Stimulated activated CD8-positive, alpha-beta memory T cell treated with anti-CD3 and anti-CD28 coated beads, Interleukin-4, amount 100 ng/mL, for 1 hour (primary cell): ENCODE results near the gene INAFM1.

Experiments used
- DNase-seq, 2 donors: peaks; one replicate each; pipeline ENCODE4 v3.0.0-alpha.2; 2020; ENCODE audit warnings: low read depth in 2 of 2, low spot score in 1 of 2

The INAFM1 gene

DNA sequence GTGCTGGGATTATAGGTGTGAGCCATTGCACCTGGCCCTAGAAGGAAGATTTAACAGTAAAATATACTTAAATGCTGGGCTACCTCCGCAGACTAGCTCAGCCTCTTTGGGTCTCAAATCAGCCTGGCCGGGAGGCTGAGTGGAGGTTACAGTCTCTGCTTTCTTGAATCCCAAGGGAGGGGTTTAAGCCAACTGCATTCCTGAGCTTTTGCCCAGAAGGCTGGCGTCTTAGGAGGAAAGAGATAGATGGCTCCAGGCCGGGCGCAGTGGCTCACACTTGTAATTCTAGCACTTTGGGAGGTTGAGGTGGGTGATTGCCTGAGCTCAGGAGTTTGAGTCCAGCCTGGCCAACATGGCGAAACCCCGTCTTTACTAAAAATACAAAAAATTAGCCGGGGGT lies 34.4 kb downstream of the INAFM1 start:
- no peak for DNase-seq

DNA sequence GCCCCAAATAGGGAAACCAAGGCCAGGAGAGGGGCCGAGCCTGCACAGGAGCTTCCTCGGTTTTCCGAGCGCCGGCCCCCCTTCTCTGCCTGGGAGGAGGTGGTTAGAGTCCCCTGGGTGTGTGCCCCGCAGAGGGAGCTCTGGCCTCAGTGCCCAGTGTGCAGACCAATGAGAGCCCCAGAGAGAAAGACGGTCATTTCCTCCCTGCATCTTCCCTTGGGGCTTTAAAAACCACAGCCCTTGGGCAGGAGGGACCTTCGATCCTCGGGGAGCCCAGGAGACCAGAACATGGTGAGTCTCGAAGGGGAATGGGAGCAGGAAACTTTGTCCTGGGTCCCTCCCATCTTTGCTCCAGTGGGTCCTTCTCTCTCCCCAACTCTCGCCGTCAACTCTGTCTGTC lies 34.9 kb downstream of the INAFM1 start, which contains the start of gene C5AR1:
Gene C5AR1, plus strand, starts transcription at position 254 of the 400 bp plus-strand sequence. Its CDS starts 35 bp downstream, at position 289.
- DNase-seq, result no peak

DNA sequence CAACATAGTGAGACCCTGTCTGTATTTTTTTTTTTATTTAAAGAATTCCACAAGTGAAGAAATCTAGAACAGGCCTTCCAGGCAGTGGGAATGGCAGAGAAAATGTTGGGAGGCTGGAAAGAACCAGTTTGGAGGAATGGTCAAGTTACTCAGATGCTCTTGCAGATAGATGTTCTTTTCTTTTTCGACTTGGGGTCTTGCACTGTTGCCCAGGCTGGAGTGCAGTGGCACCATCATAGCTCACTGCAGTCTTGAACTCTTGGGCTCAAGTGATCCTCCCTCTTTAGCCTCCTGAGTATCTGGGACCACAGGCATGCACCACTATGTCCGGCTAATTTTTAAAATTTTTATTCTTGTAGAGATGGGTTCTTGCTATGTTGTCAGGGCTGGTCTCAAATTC lies 35.6 kb downstream of the INAFM1 start:
- DNase-seq, result no peak

DNA sequence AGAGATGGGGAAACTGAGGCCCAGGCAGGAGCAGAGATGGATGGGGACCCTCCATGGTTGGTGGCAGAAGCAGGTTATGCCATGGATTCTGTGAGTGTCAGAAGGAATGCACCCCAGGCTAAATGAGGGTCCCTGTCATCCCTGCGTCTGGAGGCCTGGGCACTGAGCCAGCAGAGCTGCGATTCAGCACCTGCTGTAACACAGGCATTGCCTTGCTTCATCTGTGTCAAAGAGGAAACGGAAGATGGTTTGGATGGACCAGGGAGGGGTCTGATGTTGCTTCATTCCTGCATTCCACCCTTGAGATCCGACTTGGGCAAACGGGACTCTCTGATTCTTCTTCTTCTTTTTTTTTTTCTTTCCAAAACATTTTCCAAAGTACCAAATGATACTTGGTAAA lies 36.1 kb downstream of the INAFM1 start:
- no peak for DNase-seq

DNA sequence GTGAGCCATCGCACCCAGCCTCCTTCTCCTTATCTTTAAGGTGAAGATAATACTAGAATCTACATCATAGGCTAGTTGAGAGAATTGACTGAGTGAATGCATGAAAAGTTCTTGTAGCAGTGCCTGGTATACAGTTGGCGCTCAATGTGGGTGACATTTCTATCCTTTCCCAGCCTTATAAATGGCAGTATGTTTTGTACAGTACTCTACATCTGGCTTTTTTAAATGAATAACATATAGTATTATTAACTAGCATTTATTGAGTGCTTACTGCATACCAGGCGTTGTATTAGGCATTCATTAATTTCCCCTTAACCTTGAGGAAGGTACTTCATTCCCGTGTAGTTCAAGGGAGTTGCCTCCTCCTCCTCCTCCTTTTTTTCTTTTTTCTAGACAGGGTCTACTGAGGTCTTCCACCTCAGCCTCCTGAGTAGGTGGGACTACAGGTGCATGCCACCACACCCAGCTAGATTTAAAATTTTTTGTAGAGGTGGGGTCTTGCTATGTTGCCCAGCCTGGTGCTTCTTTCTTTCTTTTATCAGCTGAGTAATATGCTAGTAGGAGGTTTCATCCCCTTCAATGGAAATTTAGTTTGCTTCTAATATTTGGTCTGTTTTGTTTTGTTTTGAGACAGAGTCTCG lies 37.8 kb downstream of the INAFM1 start:
- no peak for DNase-seq

DNA sequence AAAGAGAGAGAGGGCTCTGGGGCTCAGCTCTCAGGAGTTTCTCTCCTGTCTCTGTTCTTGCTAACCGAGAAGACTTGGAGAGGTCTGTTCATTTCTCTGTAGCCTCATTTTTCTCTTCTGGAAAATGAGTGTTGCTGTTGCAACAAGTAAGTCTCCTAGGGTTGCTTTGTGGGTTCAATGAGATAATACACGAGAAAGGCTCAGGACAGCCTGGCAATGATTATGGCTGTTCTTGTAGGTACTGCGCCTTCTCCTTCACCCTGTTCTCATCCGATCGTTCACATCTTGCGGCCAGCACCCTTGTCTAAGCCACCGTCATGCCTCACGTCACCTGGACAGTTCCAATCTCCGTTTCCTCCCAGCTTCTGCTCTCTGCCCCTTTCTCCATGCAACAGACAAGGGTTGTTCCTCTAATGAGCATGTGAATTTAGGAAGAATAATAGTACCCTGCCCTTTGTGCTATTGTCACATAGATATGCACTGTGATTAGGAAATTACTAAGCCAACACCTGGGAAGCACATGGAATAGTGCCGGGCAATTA lies 39.1 kb downstream of the INAFM1 start:
- DNase-seq, result no peak

DNA sequence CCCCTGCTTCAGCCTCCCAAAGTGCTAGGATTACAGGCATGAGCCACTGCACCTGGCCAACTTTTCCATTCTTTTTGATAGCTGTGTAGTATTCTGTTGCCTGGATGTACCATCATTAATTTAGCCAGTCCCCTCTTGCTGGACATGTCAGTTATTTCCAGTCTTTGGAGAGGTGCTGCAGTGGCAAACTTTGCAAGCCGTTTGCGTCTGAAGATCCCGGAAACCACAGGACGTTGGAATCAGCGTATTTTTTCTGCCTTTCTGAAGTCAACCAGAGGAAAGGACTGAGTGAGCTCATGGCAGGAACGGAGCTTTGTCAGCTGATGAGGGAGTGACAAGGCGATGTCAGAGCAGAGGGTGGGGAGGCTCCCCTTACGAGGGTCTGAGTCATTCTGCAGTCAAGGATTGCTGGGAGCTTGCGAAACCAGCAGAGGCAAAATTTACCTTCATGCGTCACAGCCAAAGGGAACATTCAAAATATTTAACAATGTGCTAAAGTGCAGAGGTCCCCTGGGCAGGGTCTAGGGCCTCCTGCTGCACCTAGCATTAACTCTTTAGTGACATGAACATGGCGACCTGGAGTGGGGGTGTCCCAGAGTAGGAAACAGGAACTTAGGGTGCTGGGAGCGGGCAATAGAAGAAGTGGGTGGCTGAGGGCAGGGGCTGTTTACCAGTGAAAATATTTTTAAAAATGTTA lies 40.6 kb downstream of the INAFM1 start:
- DNase-seq, result no peak

DNA sequence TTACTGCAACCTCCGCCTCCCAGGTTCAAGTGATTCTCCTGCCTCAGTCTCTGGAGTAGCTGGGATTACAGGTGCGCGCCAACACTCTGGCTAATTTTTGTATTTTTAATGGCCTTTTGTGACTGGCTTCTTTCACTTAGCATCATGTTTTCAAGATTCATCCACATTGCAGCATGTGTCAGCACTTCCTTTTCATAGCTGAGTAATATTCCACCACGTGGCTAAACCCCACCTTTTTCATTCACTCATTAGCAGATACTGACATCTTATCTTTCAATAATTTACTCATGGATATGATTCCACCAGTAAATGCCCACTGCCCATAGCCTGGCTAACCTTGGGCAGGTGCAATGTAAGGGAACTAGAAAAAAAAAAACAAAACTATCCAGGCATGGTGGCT lies 41.8 kb downstream of the INAFM1 start:
- no peak for DNase-seq

DNA sequence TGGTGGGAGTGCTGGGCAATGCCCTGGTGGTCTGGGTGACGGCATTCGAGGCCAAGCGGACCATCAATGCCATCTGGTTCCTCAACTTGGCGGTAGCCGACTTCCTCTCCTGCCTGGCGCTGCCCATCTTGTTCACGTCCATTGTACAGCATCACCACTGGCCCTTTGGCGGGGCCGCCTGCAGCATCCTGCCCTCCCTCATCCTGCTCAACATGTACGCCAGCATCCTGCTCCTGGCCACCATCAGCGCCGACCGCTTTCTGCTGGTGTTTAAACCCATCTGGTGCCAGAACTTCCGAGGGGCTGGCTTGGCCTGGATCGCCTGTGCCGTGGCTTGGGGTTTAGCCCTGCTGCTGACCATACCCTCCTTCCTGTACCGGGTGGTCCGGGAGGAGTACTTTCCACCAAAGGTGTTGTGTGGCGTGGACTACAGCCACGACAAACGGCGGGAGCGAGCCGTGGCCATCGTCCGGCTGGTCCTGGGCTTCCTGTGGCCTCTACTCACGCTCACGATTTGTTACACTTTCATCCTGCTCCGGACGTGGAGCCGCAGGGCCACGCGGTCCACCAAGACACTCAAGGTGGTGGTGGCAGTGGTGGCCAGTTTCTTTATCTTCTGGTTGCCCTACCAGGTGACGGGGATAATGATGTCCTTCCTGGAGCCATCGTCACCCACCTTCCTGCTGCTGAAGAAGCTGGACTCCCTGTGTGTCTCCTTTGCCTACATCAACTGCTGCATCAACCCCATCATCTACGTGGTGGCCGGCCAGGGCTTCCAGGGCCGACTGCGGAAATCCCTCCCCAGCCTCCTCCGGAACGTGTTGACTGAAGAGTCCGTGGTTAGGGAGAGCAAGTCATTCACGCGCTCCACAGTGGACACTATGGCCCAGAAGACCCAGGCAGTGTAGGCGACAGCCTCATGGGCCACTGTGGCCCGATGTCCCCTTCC lies 45.5 kb downstream of the INAFM1 start:
- DNase-seq, result no peak

DNA sequence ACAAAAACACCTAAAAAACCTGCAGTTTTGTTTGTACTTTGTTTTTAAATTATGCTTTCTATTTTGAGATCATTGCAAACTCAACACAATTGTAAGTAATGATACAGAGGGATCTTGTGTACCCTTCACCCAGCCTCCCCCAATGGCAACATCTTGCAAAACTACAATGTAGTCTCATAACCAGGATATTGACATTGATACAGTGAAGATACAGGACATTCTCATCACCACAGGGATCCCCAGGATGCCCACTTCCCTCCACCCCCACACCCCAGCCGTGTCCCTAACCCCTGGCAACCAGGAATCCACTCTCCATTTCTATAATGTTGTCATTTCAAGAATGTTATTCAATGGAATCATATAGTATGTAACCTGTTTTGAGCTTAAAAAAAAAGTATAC lies 46.9 kb downstream of the INAFM1 start:
- DNase-seq, result no peak

DNA sequence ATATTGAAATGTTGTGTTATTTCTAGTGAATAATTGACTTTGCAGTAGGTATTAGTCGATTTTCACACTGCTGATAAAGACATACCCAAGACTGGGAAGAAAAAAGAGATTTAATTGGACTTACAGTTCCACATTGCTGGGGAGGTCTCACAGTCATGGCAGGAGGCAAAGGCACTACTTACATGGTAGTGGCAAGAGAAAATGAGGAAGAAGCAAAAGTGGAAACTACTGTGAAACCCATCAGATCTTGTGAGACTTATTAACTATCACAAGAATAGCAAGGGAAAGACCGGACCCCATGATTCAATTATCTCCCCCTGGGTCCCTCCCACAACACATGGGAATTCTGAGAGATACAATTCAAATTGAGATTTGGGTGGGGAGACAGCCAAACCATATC lies 47.4 kb downstream of the INAFM1 start:
- DNase-seq, result no peak

DNA sequence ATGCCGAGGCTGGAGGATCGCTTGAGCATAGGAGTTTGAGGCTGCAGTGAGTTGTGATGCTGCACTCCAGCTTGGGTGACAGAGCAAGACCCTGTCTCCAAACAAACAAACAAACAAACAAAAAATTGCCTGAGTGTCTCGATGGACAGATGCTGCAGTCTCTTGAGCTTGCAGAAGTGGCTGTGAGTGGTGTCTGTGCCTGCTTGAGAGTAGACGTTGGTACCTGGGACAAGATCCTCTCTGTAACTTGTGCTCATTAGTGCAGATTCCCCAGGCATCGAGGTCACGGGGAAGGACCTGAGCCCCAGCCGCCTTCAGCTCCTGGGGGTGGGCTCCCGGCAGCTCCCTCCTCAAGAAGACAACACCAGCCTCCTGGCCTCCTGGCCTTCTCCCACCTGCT lies 48.7 kb downstream of the INAFM1 start:
- no peak for DNase-seq

DNA sequence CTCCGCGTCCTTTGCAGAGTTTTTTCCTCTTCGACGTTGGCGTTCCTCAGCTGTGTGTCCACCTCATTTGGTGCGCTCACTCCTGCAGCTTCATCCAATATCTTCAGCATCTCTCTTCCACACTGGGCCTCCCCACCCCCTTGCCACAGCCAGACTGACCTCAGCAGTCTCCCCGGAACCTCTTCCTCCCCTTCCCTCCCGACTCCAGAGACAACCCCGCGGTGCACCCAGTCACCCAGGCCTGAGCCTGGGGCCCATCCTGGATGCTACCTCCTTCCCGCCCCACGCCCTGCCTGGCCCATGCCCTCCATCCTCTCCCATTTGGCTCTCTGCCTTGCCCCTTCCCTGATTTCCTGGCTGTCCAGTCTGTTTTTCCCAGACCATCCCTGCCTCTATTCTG lies 49.2 kb downstream of the INAFM1 start:
- no peak for DNase-seq

DNA sequence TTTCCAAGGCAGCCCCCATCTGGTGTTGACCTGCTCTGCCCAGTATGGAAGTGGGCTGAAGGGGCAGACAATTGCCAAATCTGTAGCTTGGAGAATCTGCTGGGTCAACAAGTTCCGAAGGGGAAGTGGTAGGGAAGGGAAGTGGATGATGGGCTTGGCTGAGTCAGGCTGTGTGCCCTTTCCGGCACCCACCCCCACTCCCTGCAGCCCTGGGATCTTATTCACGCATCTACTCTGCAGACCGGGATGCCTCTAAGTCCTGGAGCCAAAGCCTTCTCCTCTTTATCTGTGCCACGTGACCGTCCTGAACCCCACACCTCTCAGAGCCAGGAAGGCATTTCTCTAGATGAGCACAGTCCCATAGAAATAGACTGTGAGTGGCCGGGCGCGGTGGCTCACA lies 49.8 kb downstream of the INAFM1 start:
- DNase-seq, result no peak
